ENCODE results near the gene REELD1. TPM values are rescaled to one million over a fixed set of nuclear protein-coding genes. Genes with fewer than 3 reads are reported as not detected.

The REELD1 gene
- total RNA-seq, 1 donor from 2014 or later: not detected

DNA sequence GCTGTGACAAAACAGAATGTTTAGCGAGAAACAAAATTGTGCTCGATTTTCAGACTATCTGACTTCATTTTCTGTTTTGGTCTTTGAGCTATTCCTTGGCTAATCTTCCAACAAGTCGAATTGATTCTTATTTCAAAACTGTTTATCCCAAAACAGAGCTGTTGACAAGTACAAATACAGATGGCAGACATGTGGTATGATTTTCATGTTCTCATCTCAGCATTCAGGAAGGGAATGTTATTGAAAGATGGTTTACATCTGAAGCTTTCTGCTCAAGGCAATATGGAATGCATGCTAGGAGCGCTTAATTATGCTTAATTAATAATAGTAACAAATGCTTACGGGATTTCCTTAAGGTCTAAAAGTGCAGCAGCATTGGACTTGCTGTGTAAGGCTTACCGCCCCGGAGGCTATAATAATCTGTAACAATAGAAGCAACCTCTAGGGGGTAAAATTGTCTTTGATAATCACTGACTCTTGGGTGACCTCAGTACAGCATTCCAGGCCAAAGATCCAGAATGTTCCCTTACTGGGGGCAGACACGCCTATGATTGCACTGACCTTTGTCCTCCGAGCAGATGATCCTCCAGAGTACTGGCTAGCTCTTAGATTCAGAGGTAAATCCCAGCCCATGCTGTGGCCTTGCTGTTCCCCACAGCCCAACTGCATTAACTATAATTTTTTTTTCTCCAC is 22.4 kb upstream of the REELD1 start:
- intact Hi-C loops (cut with micrococcal nuclease): no loop called here
- H3K27ac Mint-ChIP-seq: no peak overlapping the region
- H3K4me1 Mint-ChIP-seq: no peaks in the 10 kb centered on the region
- H3K36me3 Mint-ChIP-seq (ENCODE audit: low read depth): peaks cover 34% of the 10 kb centered on the region
- no peaks in the 10 kb centered on the region for H3K9me3 Mint-ChIP-seq
- no peak overlapping the region for H3K4me3 Mint-ChIP-seq
- H3K27me3 Mint-ChIP-seq: no peaks in the 10 kb centered on the region
- DNase-seq: no peak

DNA sequence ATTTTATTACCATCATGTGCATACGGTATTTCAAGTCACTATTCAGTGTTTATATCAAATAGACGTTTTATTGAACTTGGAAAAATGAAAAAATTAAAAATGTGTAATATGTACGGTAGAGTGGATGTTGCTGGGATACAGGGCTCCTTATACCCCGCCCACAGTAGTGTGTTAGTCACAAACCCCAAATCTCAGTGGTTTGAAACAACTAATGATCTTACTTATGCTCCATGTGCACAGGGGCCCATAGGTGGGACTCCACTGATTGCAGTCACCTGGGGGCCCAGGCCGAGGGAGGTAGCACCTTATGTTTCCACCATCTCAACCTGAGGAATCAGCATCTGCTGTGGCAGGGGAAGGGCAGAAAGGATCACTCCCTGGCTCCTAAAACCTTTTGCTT is 20.7 kb upstream of the REELD1 start:
- Mint-ChIP-seq H3K4me3 (no peak overlapping the region), H3K4me1 (no peaks in the 10 kb centered on the region), H3K27me3 (no peaks in the 10 kb centered on the region), H3K9me3 (no peaks in the 10 kb centered on the region), H3K27ac (no peak overlapping the region), H3K36me3 (ENCODE audit: low read depth) (peaks cover 24% of the 10 kb centered on the region)
- DNase-seq: no peak
- intact Hi-C loops (cut with micrococcal nuclease): no loop called here

DNA sequence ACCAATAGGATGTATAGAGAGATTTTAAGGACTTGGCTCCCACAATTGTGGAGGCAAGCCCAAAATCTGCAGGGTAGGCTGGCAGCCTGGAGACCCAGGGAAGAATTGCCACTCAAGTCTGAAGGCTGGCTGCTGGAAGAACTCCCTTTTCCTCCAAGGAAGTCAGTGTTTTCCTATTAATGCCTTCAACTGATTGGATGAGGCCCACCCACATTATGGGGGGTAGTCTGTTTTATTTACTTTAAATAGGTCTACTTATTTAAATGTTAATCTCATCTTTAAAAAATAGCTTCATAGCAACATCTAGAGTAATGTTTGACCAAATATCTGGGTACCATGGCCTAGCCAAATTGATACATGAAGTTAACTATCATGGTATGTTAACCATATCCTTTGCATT is 20.1 kb upstream of the REELD1 start:
- DNase-seq: no peak
- no peaks in the 10 kb centered on the region for H3K9me3 Mint-ChIP-seq
- peaks cover 21% of the 10 kb centered on the region for H3K36me3 Mint-ChIP-seq (ENCODE audit: low read depth)
- no peak overlapping the region for H3K4me3 Mint-ChIP-seq
- no peaks in the 10 kb centered on the region for H3K4me1 Mint-ChIP-seq
- intact Hi-C loops (cut with micrococcal nuclease): no loop called here
- H3K27ac Mint-ChIP-seq: no peak overlapping the region
- no peaks in the 10 kb centered on the region for H3K27me3 Mint-ChIP-seq

DNA sequence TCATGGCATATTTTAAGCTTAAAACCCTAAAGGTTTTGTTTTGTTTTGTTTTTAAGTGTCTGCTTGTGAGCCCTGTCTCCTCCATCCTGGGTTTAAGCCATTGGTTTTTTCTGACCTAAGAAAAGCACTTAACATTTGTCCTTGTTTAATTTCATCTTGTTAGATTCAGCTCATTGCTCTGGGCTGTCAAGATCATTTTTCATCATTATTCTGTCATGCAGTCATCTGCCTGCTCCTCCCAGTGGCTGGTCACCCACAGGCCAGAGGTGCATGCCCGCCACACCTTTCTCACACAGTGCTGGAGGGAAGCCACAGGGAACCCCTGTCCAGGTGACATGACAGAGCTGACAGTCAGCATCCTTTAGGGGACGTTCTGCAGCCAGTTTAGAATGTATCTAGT is 11.7 kb upstream of the REELD1 start:
- peaks cover 2% of the 10 kb centered on the region for H3K27me3 Mint-ChIP-seq
- H3K36me3 Mint-ChIP-seq (ENCODE audit: low read depth): no peaks in the 10 kb centered on the region
- no peak for DNase-seq
- H3K9me3 Mint-ChIP-seq: no peaks in the 10 kb centered on the region
- no peak overlapping the region for H3K4me3 Mint-ChIP-seq
- intact Hi-C loops (cut with micrococcal nuclease): no loop called here
- H3K27ac Mint-ChIP-seq: no peak overlapping the region
- H3K4me1 Mint-ChIP-seq: no peaks in the 10 kb centered on the region

DNA sequence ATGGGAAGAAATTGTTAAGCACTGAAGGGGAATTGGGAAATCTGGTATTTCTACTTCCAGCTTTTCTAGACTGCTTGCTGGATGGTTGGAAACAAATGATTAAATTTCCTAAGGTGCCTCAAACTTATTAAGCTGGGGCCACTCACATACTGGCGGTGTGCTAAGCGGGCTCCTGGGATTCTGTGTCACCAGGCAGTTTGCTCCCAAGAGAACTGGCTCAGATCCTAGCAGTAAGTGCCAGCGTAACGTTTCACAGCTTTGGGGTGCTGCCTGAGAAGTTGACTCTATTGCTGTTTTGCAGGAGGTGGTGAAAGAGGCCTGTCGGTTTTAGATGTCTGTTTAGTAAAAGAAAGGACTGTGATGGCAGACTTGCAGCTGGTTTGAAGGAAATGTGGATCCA is 6.9 kb upstream of the REELD1 start:
- Mint-ChIP-seq H3K4me3 (no peak overlapping the region), H3K9me3 (no peaks in the 10 kb centered on the region), H3K27me3 (peaks cover 4% of the 10 kb centered on the region), H3K27ac (no peak overlapping the region), H3K4me1 (no peaks in the 10 kb centered on the region), H3K36me3 (ENCODE audit: low read depth) (no peaks in the 10 kb centered on the region)
- intact Hi-C loops (cut with micrococcal nuclease): no loop called here
- no peak for DNase-seq

DNA sequence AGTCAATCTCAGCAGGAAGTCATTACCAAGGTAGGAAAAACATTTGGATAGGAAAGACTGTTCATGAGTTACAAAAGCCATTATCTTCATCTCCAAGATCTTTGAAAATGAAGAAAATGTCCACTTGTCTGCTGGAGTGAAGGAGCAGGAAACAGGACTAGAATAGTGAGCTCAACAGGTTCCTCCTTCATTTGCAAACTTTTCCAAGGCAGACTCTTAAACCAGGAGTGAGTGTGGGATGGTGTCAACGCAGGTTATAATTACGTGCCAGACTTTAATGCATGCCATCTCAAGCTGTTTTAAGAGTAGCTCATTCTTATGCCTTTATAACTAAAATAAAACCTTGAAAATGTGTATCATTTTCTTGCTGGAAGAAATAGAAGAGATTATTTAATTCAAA is 3.4 kb upstream of the REELD1 start:
- no peak for DNase-seq
- no peaks in the 10 kb centered on the region for H3K4me1 Mint-ChIP-seq
- no peaks in the 10 kb centered on the region for H3K9me3 Mint-ChIP-seq
- no peak overlapping the region for H3K4me3 Mint-ChIP-seq
- H3K27me3 Mint-ChIP-seq: peaks cover 4% of the 10 kb centered on the region
- H3K27ac Mint-ChIP-seq: no peak overlapping the region
- H3K36me3 Mint-ChIP-seq (ENCODE audit: low read depth): no peaks in the 10 kb centered on the region
- intact Hi-C loops (cut with micrococcal nuclease): no loop called here

DNA sequence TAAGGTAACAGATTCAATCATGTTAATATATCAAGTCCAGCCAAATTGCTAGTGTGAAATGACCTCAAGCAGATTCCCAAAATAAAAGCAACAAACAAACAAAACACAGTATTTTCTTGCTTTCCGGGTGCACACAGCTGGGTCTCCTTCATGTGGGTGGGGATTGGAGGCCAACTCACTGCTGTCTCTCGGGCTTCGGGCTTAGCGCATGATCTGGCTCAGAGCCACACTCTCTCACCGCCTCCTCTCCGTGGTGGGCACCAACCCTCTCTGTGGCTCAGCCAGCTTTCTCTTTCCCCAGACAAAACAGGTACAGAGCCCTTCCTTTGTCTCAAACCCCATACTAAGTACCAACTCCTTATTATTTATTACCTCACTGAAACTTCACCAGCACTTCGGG is 2.9 kb upstream of the REELD1 start:
- Mint-ChIP-seq H3K36me3 (ENCODE audit: low read depth) (no peaks in the 10 kb centered on the region), H3K27me3 (peaks cover 4% of the 10 kb centered on the region), H3K4me3 (no peak overlapping the region), H3K27ac (no peak overlapping the region), H3K9me3 (no peaks in the 10 kb centered on the region), H3K4me1 (no peaks in the 10 kb centered on the region)
- DNase-seq: no peak
- intact Hi-C loops (cut with micrococcal nuclease): no loop called here

DNA sequence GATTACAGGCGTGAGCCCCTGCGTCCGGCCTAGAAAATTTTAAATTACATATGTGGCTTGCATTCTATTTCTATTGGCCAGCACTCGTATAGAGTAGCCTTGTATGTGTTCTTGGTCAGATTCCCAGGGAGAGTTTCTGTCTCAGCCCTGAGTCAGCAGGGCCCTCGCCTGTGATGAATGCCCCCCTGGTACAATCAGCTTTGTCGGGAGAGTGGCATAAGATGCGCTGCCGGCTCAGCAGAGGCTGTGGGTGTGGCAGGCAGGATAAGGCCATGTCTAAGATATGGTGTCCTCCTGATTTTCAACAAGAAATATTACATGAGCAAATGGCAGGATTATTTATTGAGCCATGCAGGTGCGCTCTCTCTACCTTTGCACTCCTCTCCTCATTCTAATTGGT is 1.6 kb upstream of the REELD1 start:
- H3K36me3 Mint-ChIP-seq (ENCODE audit: low read depth): no peaks in the 10 kb centered on the region
- no peaks in the 10 kb centered on the region for H3K4me1 Mint-ChIP-seq
- H3K27ac Mint-ChIP-seq: no peak overlapping the region
- no peak overlapping the region for H3K4me3 Mint-ChIP-seq
- DNase-seq: no peak
- peaks cover 2% of the 10 kb centered on the region for H3K27me3 Mint-ChIP-seq
- H3K9me3 Mint-ChIP-seq: no peaks in the 10 kb centered on the region
- intact Hi-C loops (cut with micrococcal nuclease): no loop called here

DNA sequence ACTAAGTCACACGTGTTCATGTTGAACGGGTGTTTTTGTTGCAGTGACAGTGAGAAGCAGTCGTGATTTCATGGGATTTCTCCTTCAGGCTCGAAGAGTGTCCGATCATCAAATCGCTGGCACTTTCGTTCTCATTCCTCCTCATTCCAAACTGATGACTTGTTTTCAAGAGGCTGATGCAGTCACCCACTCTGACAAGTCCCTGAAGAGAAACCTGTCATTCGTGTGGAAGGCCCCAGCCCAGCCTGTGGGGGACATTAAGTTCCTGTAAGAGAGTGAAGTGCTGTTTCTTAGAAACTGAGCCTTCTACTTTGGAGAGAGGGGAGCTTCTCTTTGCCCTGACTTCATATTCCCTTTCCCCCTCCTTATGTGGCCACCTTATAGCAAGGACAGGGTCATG is 8.0 kb downstream of the REELD1 start:
- Mint-ChIP-seq H3K36me3 (ENCODE audit: low read depth) (no peaks in the 10 kb centered on the region), H3K27ac (no peak overlapping the region), H3K4me1 (no peaks in the 10 kb centered on the region), H3K4me3 (no peak overlapping the region), H3K27me3 (no peaks in the 10 kb centered on the region), H3K9me3 (no peaks in the 10 kb centered on the region)
- DNase-seq: no peak
- intact Hi-C loops (cut with micrococcal nuclease): no loop called here

DNA sequence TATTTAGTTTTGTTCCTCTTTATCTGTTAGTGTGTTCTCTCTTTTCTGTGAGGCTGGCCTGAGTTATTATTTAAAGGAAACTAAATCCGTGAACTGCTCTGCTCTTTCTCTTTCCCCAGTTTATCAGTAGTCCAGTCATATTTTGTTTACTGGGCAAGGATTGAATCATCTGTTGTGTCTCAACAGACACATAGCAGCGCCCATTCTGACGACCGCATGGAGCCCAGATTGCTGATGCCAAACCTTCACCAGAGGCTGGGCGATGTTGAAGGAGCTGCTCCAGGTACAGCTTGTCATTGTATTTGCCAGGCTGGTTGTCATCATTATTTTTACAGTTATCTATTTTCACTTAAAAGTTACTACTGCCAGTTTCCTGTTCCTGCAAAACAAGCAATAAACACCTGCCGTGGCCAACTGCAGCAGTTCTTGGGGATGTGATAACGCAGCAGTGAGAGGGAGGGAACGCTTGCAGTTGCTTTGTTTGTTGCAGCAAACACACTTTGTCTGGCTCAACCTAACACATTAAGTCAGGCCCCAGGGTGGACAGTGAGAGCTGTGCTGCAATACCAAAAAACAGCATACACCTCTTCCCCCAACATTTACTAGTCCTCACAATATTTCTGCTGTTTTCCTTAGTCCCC is 10.1 kb downstream of the REELD1 start:
- no peaks in the 10 kb centered on the region for H3K4me1 Mint-ChIP-seq
- H3K4me3 Mint-ChIP-seq: no peak overlapping the region
- no peak for DNase-seq
- intact Hi-C loops (cut with micrococcal nuclease): no loop called here
- no peaks in the 10 kb centered on the region for H3K9me3 Mint-ChIP-seq
- H3K36me3 Mint-ChIP-seq (ENCODE audit: low read depth): no peaks in the 10 kb centered on the region
- H3K27ac Mint-ChIP-seq: no peak overlapping the region
- H3K27me3 Mint-ChIP-seq: no peaks in the 10 kb centered on the region

DNA sequence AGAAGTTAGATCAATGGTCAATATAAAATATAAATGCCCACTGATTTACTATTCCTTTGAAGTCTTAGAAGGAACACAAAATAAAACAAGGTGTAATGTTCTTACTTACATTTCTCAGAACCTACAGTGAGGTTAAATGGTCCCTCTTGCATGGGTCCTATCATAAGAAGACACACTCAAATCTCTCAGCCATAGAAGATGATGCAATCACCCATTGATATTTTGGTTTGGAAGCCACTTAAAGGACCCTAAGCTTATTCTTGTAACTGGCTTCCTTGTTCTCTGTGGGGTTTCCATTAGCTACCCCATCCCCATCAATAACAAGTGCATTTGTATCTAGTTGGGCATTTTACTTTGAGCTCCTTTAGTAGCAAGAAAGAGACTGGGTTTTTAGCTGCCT is 15.1 kb downstream of the REELD1 start:
- no peak overlapping the region for H3K4me3 Mint-ChIP-seq
- H3K9me3 Mint-ChIP-seq: no peaks in the 10 kb centered on the region
- no peaks in the 10 kb centered on the region for H3K27me3 Mint-ChIP-seq
- DNase-seq: no peak
- H3K4me1 Mint-ChIP-seq: no peaks in the 10 kb centered on the region
- intact Hi-C loops (cut with micrococcal nuclease): no loop called here
- no peaks in the 10 kb centered on the region for H3K36me3 Mint-ChIP-seq (ENCODE audit: low read depth)
- no peak overlapping the region for H3K27ac Mint-ChIP-seq

DNA sequence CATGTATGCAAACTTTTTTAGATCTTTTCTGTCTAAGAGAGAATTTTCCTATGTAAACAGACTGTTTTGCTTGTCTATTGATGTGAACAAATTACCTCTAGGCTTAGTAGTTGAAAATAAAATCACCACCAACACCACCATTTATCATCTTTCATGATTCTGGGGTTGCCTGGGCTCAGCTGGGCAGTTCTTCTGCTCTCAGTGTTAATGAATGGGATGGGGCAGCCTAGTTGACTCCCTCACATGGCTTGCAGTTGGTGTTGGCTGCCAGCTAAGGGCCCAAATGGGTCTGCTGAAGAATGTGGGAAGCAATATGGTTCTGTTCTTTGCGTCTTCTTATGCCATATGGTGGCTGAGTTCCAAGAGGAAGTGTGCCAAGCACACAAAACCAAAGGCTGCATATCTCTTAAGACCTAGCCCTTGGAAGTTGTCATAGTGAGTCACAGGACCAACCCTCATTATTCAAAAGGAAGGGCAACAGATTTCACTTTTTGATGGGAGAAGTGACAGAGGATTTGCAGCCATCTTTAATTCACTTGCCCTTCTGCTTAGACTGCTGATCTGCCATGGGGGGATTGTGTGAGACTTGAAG is 17.9 kb downstream of the REELD1 start:
- no peak overlapping the region for H3K27ac Mint-ChIP-seq
- no peaks in the 10 kb centered on the region for H3K4me1 Mint-ChIP-seq
- H3K9me3 Mint-ChIP-seq: no peaks in the 10 kb centered on the region
- H3K36me3 Mint-ChIP-seq (ENCODE audit: low read depth): no peaks in the 10 kb centered on the region
- no peak overlapping the region for H3K4me3 Mint-ChIP-seq
- H3K27me3 Mint-ChIP-seq: no peaks in the 10 kb centered on the region
- intact Hi-C loops (cut with micrococcal nuclease): no loop called here
- no peak for DNase-seq

DNA sequence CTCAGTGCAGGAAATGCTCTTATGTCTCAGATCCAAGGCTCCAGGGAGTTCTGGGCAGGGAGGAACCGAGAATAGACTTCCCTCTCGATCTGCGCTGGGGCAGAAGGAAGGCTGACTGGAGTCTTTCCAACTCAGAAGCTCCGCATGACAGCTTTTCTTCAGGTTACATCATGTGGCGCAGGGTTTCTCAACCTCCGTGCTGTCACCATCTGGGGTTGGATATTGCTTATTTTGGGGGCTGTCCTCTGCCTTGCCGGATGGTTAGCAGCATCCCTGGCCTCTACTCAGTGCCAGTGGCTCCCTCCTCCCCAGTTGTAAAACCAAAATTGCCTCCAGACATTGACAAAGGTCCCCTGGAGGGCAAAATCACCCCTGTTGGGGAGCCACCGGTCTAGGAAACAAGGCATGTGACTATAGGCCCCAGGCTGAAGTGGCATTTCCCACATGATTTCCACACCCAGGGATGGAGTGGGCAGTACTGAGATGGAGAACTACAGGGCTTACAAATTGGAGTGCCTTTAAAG is 21.4 kb downstream of the REELD1 start:
- Mint-ChIP-seq H3K36me3 (ENCODE audit: low read depth) (no peaks in the 10 kb centered on the region), H3K4me3 (no peak overlapping the region)

DNA sequence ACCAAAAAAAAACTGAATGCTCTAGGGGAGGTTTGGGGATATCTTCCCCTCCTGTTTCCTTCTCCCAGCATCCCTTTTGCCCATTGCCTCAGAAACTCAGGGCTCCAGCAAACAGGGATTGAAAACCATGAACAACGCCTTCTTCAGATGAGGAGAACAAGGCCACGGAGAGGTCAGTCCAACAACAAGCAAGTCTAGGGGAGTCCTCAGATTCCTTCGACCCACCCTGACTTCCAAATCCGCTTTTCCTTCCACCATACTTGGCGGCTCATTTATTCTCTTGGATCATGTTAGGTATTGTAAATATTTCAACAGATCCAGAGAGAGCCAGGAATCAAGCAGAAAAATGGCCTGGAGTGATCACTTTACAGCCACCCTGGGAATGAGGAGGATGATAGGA is 21.9 kb downstream of the REELD1 start:
- Mint-ChIP-seq H3K4me3 (no peak overlapping the region), H3K36me3 (ENCODE audit: low read depth) (no peaks in the 10 kb centered on the region), H3K27me3 (no peaks in the 10 kb centered on the region), H3K27ac (no peak overlapping the region), H3K9me3 (no peaks in the 10 kb centered on the region), H3K4me1 (peaks cover 1% of the 10 kb centered on the region)
- intact Hi-C loops (cut with micrococcal nuclease): no loop called here
- DNase-seq: no peak

More for the DNA sequence above, 21.4 kb downstream of the REELD1 start:
- Mint-ChIP-seq H3K27ac (no peak overlapping the region), H3K27me3 (no peaks in the 10 kb centered on the region), H3K9me3 (no peaks in the 10 kb centered on the region), H3K4me1 (no peaks in the 10 kb centered on the region)
- no peak for DNase-seq
- intact Hi-C loops (cut with micrococcal nuclease): no loop called here

All from activated CD4-positive, alpha-beta T cell treated with anti-CD3 and anti-CD28 coated beads, Interleukin-2, amount 10 ng/mL, durations not matched to agents 24 days and 14 days (primary cell).